ENCODE results near the gene MRPS7.
"Not testable (repeated sequence)": the region's sequence is repeated elsewhere in the genome, so short reads cannot be mapped to it uniquely, and the experiment has no call there.

Gene MRPS7

DNA sequence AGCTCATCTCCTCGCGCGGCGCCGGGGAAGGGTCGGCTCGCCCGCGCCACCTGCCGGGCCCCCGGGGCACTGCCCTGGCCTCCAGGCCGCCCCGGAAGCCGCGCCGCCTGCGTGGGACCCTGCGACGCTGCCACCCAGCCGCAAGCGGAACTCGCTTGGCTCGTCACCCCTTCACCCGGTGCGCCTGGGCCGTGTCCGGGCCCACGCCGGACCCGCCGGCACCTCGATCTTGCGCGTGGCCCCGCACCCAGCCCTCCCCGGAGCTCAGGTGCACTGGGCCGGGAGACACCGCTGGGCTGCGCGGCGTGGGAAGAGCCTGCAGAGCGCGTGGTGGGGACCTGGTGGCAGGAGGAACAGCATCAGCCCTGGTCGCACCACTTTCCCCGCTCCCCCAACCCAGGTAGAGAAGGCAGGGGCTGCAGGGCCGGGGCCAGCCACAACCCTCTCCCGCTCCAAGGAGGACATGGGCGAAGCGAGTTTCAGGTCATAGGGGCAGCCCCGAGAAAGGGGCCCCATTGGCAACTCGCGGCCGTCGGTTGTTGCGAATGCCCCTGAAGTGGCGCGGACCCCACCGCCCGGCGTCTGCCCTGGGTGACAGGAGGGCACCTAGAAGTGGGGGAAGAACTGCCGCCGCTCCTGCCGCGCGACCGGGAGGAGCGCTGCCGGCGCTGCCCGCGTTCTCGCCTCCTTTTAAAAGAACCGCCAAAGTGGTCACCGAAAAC lies 9.7 kb downstream of the MRPS7 start:
- ChIA-PET CTCF (interaction anchor here (0.6 to 6.7 kb wide), 65 partner anchors 10 to 482 kb away, joined by 3 to 135 read pairs (median 5); partner anchors contain the start of genes GGA3, GRB2, MRPS7 and SLC25A19), POLR2A (interaction anchor here (0.6 to 2.9 kb wide), 5 partner anchors 10 to 134 kb away, joined by 3 to 25 read pairs (median 12); partner anchors contain the start of genes GGA3, GRB2, MRPS7 and SLC25A19)
- TF ChIP-seq, protein P1, sequence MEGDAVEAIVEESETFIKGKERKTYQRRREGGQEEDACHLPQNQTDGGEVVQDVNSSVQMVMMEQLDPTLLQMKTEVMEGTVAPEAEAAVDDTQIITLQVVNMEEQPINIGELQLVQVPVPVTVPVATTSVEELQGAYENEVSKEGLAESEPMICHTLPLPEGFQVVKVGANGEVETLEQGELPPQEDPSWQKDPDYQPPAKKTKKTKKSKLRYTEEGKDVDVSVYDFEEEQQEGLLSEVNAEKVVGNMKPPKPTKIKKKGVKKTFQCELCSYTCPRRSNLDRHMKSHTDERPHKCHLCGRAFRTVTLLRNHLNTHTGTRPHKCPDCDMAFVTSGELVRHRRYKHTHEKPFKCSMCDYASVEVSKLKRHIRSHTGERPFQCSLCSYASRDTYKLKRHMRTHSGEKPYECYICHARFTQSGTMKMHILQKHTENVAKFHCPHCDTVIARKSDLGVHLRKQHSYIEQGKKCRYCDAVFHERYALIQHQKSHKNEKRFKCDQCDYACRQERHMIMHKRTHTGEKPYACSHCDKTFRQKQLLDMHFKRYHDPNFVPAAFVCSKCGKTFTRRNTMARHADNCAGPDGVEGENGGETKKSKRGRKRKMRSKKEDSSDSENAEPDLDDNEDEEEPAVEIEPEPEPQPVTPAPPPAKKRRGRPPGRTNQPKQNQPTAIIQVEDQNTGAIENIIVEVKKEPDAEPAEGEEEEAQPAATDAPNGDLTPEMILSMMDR (IDR thresholded peaks at IDR 0.05; ENCODE audit: insufficient read depth, low read length, missing control alignments): peak; percentile 68
- no peak for DNase-seq (ENCODE audit: low read depth, low spot score)
- peak overlapping the region; percentile 71 for H3K4me3 ChIP-seq (ENCODE audit: low read depth, low read length)

DNA sequence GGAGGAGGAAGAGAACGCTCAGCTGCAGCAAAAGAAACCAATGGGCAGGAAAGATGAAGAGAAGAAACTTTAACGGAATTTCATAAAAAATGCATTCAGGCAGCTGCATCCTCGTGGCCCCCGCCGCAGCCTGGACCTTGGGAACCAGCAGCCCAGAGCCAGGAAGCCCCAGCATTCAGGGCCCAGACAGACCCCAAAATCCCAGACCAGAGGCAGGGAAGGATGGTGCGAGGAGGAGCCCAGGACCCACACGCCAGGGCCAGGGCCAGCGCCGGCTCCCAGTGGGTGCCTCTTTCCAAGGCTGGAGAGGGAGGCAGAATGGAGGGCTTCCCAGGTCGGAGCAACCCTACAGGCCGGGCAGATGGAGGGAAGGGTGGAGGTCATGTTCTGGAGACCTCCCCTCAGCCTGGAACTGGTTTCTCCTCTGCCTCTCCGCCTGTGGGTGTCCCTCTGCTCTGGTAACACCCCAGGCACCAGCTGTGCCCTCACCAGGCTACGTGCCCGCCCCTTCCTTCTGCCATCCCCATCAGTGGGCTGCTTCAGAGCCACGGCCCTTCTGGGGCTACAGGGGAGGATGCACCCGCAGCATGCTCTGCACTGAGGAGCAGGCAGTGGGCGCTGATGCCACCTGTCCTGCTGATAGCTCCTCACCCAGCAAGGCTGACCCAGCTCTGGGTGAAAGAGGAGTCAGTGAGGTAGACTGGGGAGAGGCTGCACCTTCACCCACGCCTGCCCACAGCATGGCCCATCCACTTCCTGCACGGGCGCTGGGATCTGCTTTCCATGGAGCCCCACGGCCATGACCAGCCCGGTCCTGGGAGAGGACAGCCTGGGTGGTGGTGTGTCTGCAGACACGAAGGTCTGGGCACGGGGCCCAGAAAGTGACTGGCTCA lies 10.5 kb downstream of the MRPS7 start:
- CTCF ChIA-PET: interaction anchor here (0.8 to 6.7 kb wide), 20 partner anchors 9 to 240 kb away, joined by 3 to 135 read pairs (median 14); partner anchors contain the start of genes GGA3, GRB2, MRPS7 and SLC25A19
- POLR2A ChIA-PET: interaction anchor here (2.7 to 2.9 kb wide), 2 partner anchors 10 to 133 kb away, joined by 12 to 25 read pairs; partner anchors contain the start of genes GGA3, GRB2 and MRPS7
- TF ChIP-seq, protein P1 (IDR thresholded peaks at IDR 0.05; ENCODE audit: insufficient read depth, low read length, missing control alignments): no peak
- H3K4me3 ChIP-seq (ENCODE audit: low read depth, low read length): peak overlapping the region; percentile 71
- DNase-seq (ENCODE audit: low read depth, low spot score): no peak

DNA sequence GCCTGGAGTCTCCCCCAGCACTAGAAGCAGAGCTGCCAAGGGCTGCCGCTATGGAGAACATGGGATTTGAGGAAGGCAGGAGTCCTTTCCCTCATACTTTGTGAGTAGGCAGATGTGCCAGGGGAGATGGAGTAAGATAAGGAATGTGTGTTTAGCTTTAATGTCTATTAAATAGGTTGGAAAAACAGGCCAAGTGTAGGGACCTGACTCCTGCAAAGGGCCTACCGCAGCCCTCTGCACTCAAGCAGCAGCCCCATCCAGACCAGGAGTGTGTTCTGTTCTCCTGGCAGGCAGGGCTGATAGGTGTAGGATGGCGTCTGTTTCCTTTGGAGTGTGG lies 11.1 kb downstream of the MRPS7 start:
- TF ChIP-seq, protein P1 (IDR thresholded peaks at IDR 0.05; ENCODE audit: insufficient read depth, low read length, missing control alignments): no peak
- no peak overlapping the region for H3K4me3 ChIP-seq (ENCODE audit: low read depth, low read length)
- DNase-seq (ENCODE audit: low read depth, low spot score): no peak
- ChIA-PET CTCF (interaction anchor here (2.8 to 6.7 kb wide), 6 partner anchors 9 to 158 kb away, joined by 20 to 135 read pairs (median 54); partner anchors contain the start of genes GGA3, MRPS7 and SLC25A19), POLR2A (no interaction called here)

DNA sequence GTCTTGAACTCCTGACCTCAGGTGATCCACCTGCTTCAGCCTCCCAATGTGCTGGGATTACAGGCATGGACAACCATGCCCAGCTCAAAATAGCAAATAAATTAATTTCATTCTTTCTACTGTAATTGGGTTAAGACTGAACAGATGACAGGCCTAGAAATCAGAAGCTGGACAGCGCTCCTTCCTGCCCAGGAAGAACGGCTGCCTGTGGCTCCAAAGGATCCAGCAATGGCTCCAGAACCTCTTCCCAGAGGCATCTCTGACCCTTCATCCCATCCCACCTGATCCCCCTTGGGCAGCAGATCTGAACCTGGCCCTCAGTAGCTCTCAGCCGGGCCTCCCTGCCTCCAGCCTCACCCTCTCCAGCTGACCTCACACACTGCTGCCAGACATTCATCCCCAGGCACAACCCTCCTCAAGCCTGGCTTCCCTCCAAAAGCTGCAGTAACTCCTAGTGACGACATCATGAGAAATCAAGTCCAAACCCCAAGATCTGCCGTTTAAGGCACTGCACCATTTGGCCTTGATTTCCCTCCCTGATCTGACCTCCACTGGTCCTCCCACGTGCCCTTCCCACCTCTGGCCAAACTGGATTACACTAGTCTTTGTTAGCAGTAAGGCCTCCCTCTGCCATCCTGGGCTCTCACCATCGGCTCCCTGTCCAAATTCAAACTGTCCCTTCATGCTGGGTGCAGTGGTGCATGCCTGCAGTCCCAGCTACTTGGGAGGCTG lies 12.5 kb downstream of the MRPS7 start:
- no peak for DNase-seq (ENCODE audit: low read depth, low spot score)
- ChIA-PET CTCF (interaction anchor here (0.9 to 6.7 kb wide), 5 partner anchors 7 to 138 kb away, joined by 3 to 135 read pairs (median 54); partner anchors contain the start of genes GGA3, MRPS7 and SLC25A19), POLR2A (no interaction called here)
- TF ChIP-seq, protein P1 (IDR thresholded peaks at IDR 0.05; ENCODE audit: insufficient read depth, low read length, missing control alignments): no peak
- H3K4me3 ChIP-seq (ENCODE audit: low read depth, low read length): no peak overlapping the region

DNA sequence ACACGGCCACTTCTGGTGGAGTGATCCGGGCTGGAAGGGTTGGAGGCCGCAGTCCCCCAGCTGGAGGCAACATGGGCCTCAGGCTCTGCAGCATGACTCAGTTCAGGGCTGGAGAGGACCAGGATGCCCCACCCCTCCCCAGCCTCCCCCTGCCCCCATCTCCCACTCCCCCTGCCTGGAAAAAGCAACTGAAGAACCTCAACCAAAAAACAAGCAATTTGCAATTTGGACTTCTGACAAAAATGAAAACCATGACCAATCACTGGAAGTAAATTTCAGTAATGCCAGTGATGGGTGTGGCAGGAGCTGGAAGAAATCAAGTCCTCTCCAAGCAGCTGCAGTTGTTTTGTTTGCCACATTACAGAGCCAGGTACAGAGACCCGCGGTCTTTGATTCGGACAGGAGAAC lies 16.0 kb downstream of the MRPS7 start:
- no peak for DNase-seq (ENCODE audit: low read depth, low spot score)
- POLR2A ChIA-PET: interaction anchor here (1.4 kb wide), 2 partner anchors 12 to 16 kb away, joined by 5 to 7 read pairs; partner anchors contain the start of genes GGA3, MRPS7 and SLC25A19
- CTCF ChIA-PET: interaction anchor here (0.7 to 8.2 kb wide), 7 partner anchors 6 to 135 kb away, joined by 3 to 76 read pairs (median 3); partner anchors contain the start of gene MIF4GD
- TF ChIP-seq, protein P1 (IDR thresholded peaks at IDR 0.05; ENCODE audit: insufficient read depth, low read length, missing control alignments): no peak
- no peak overlapping the region for H3K4me3 ChIP-seq (ENCODE audit: low read depth, low read length)

DNA sequence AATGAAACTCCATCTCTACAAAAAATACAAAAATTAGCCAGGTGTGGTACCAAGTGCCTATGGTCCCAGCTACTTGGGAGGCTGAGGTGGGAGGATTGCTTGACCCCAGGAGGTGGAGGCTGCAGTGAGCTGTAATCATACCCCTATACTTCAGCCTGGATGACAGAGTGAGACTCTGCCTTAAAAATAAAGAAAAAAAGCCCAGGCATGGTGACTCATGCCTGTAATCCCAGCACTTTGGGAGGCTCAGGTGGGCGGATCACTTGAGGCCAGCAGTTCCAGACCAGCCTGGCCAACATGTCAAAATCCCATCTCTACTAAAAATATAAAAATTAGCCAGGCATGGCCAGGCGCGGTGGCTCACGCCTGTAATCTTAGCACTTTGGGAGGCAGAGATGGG lies 18.5 kb downstream of the MRPS7 start:
- CTCF ChIA-PET: interaction anchor here (1.0 to 8.2 kb wide), 4 partner anchors 9 to 132 kb away, joined by 3 to 76 read pairs (median 4); partner anchors contain the start of genes GGA3, MIF4GD and MRPS7
- POLR2A ChIA-PET; DNase-seq (ENCODE audit: low read depth, low spot score); H3K4me3 ChIP-seq (ENCODE audit: low read depth, low read length): not testable (repeated sequence)

Measured in AG04449 (cell line).